PC-9 (cell line): ENCODE results near the gene KRT73.

Source experiments
- CTCF ChIP-seq: fragments of 200-600 bp; sonication (generic); conservative IDR thresholded peaks from 2 replicates; pipeline ENCODE4 v1.6.1; 2017; ENCODE audit warnings: mixed run types, antibody characterized with exemption, mild to moderate bottlenecking, moderate library complexity
- EZH2 ChIP-seq: fragments of 200-600 bp; sonication (generic); IDR thresholded peaks from 2 replicates; pipeline ENCODE4 v1.8.0; 2017; ENCODE audit warnings: antibody characterized with exemption, low read depth

GRCh38 chr12:52600941-52601481 is 17.3 kb downstream of the KRT73 start, which contains the start of gene KRT72:
- TF ChIP-seq CTCF (no peak), EZH2 (no peak)
